ENCODE results near the gene IQCB1.
"Not testable (repeated sequence)": the region's sequence is repeated elsewhere in the genome, so short reads cannot be mapped to it uniquely, and the experiment has no call there.

Gene IQCB1

DNA sequence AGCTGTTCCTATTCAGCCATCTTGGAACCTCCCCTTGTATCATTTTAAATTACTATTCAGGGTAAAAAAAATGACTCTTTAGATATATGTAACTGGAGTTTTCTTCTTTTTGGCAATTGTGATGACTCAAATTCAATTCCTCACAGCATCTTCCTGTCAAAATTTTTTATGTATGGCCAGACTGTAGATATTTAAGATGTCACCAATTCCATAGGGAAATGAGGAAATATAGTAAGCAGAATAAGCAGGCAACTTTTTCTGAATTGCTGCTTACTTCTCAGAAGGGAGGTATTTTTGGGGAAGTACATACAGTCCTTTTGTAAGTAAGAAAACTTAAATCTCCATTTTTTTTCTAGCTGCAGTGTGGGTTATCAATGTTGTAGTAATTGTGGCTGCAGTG is 28.9 kb upstream of the IQCB1 start:
- H3K27ac ChIP-seq: no peak overlapping the region
- TF ChIP-seq, protein P1, sequence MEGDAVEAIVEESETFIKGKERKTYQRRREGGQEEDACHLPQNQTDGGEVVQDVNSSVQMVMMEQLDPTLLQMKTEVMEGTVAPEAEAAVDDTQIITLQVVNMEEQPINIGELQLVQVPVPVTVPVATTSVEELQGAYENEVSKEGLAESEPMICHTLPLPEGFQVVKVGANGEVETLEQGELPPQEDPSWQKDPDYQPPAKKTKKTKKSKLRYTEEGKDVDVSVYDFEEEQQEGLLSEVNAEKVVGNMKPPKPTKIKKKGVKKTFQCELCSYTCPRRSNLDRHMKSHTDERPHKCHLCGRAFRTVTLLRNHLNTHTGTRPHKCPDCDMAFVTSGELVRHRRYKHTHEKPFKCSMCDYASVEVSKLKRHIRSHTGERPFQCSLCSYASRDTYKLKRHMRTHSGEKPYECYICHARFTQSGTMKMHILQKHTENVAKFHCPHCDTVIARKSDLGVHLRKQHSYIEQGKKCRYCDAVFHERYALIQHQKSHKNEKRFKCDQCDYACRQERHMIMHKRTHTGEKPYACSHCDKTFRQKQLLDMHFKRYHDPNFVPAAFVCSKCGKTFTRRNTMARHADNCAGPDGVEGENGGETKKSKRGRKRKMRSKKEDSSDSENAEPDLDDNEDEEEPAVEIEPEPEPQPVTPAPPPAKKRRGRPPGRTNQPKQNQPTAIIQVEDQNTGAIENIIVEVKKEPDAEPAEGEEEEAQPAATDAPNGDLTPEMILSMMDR (IDR thresholded peaks at IDR 0.05): no peak
- no peak overlapping the region for H3K4me3 ChIP-seq
- no peak for DNase-seq (ENCODE audit: low spot score)

DNA sequence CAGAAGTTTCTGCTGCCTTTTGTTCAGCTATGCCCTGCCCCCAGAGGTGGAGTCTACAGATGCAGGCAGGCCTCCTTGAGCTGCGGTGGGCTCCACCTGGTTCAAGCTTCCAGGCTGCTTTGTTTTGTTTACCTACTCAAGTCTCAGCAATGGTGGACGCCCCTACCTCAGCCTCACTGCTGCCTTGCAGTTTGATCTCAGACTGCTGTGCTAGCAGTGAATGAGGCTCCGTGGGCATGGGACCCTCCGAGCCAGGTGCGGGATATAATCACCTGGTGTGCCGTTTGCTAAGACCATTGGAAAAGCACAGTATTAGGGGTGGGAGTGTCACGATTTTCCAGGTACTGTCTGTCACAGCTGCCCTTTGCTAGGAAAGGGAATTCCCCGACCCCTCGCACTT is 28.4 kb upstream of the IQCB1 start:
- not testable (repeated sequence) for H3K27ac ChIP-seq; H3K4me3 ChIP-seq; DNase-seq (ENCODE audit: low spot score)

DNA sequence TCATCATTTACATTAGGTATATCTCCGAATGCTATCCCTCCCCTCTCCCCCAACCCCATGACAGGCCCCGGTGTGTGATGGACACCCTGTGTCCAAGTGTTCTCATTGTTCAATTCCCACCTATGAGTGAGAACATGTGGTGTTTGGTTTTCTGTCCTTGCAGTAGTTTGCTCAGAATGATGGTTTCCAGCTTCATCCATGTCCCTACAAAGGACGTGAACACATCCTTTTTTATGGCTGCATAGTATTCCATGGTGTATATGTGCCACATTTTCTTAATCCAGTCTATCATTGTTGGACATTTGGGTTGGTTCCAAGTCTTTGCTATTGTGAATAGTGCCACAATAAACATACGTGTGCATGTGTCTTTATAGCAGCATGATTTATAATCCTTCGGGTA is 22.9 kb upstream of the IQCB1 start:
- H3K27ac ChIP-seq; H3K4me3 ChIP-seq; DNase-seq (ENCODE audit: low spot score): not testable (repeated sequence)

DNA sequence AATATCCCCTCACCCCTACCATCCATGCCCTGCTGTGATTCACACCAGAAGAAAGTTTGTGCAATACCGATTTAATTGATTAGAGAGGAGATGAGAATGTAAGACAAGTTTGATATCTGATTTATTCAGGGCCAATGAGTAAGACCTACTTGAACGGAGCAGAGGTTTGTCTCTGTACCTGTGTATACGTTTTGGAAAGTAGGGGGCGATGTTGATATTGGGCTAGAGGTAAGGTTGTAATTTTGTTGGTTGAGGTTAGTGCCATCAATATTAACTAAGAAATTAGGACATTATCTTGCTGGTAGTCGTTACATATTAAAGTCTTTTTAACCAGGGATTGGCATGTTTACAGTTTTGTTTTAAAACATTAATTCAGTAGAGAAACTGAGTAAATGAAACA is 20.7 kb upstream of the IQCB1 start:
- TF ChIP-seq, protein P1 (IDR thresholded peaks at IDR 0.05): no peak
- no peak overlapping the region for H3K4me3 ChIP-seq
- DNase-seq (ENCODE audit: low spot score): no peak
- H3K27ac ChIP-seq: no peak overlapping the region

DNA sequence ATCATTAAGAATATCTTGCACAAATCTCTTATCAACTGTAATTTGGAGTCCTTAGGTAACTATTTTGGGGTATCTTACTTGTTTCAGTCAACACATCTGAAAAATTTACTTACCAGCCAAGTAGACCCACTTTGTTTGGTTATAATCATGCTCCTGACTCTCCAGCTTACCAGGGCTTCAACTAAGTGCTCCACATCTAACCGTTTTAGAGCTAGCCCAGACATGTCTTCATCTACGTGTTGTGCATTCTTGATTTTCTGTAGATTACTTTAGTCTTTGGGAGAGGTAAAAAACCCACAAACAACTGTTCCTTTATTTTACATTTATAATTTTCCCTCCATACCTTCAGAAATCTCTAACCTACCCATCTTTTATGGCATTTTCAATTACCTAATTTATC is 17.4 kb upstream of the IQCB1 start:
- DNase-seq (ENCODE audit: low spot score): no peak
- TF ChIP-seq, protein P1 (IDR thresholded peaks at IDR 0.05): no peak
- Histone ChIP-seq H3K4me3 (no peak overlapping the region), H3K27ac (no peak overlapping the region)

DNA sequence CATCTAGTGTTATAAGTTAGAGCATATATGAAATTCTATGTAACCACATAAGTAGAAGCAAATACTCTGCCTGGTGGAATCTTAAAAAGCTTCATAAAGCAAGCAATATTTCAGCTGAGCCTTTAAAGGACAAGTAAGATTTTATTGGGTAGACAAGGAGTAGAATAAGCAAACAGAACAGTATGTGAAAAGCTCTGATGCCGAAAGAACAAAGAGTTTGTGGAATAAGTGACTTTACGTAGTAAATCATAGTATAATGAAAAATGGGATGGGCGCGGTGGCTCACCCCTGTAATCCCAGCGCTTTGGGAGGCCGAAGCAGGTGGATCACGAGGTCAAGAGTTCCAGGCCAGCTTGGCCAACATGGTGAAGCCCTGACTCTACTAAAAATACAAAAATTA is 10.0 kb upstream of the IQCB1 start:
- Histone ChIP-seq H3K27ac (no peak overlapping the region), H3K4me3 (no peak overlapping the region)
- DNase-seq (ENCODE audit: low spot score): no peak
- TF ChIP-seq, protein P1 (IDR thresholded peaks at IDR 0.05): no peak

- DNase-seq (ENCODE audit: low spot score): no peak
- TF ChIP-seq, protein P1 (IDR thresholded peaks at IDR 0.05): no peak
- H3K27ac ChIP-seq: no peak overlapping the region
- no peak overlapping the region for H3K4me3 ChIP-seq
Measured at GRCh38 chr3:121839962-121840361, 5.1 kb upstream of the IQCB1 start.

DNA sequence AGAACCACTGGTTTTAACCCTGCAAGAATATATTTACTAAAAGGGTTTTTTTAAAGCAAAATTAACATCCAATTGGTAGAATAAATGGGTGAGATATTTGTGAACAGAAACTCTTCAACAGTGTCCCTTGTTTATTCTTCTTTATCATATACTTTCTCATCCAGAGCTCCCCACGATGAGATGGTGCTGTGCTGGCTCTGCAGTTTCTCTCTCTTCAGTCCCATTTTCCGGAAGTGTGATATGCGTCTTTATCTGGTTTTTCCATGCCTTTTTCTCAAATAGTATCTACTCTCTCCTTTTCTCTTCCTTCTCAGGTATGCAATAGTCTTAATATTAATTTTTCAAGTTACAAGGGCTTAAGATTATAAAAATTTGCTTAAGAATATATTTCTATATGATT is 1.6 kb upstream of the IQCB1 start:
- DNase-seq (ENCODE audit: low spot score): no peak
- Histone ChIP-seq H3K4me3 (peak overlapping the region; percentile 94), H3K27ac (no peak overlapping the region)
- TF ChIP-seq, protein P1 (IDR thresholded peaks at IDR 0.05): no peak

Data from coronary artery (tissue), 2 donors.